HG03460 (cell line): ENCODE results near the gene ANKS3.

ENCODE experiments used
- ATAC-seq: cut with Tn5 transposase; IDR thresholded peaks from one replicate; pipeline ENCODE4 v1.9.1; 2021; ENCODE audit not compliant: unreplicated experiment

The ANKS3 gene

DNA sequence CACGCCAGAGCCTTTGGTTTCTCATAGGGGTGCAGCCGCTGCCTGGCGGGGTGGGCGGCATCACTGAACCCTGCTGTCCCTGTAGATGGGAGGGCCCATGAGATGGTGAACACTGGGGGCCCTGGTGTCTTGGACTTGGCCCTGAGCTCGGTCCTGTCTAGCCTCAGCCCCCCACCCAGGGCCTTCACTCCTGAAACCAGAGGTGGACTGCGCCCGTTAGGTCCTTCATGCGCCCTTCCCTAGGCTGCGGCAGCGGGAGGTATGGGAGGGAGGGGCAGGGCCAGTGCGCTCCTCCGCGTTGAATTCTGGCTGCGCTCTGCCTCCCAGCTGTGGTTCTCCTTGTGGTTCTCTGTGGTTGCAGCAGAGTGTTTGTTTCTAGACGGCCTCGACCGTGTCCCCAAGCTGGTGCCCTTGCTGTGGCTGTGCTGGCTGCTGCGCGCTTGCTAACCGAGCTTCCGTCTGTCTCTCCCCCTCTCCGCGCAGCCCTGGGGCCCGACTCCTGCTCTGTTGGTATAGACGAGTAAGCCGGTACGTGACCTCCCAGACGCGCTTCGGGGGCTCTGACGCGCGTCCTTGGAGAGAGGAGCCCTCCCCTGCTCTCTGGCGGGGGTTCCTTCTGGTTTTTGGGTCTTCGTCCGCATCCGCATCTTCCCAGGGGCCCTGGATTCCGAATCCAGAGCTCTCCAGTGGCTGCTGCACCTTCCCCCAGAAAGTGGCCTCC, 48.1 kb downstream of the ANKS3 start:
- ATAC-seq: no peak

DNA sequence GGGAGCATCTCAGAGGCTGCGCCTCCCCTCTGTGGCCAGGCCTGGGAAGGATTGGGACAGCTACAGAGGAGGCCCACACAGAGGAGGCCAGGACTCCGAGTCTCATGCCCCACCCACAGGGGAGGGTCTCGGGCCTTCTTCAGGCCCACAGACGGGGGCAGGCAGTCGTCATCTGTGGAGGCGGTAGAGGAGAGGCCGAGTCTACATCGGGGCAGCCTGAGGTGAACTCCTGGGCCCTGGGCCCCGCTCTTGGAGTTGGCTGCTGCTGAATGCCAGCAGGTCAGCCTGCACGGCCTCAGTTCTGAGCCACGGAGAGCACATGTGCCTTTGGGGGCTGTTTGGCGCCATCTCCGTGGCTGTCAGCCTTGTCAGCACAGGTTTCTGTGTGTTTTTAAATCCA, 48.8 kb downstream of the ANKS3 start:
- ATAC-seq: no peak

- no peak for ATAC-seq
These were observed 49.3 kb downstream of the ANKS3 start for GRCh38 chr16:4684763-4685162.

GRCh38 chr16:4684058-4684715, 49.9 kb downstream of the ANKS3 start:
- no peak for ATAC-seq

DNA sequence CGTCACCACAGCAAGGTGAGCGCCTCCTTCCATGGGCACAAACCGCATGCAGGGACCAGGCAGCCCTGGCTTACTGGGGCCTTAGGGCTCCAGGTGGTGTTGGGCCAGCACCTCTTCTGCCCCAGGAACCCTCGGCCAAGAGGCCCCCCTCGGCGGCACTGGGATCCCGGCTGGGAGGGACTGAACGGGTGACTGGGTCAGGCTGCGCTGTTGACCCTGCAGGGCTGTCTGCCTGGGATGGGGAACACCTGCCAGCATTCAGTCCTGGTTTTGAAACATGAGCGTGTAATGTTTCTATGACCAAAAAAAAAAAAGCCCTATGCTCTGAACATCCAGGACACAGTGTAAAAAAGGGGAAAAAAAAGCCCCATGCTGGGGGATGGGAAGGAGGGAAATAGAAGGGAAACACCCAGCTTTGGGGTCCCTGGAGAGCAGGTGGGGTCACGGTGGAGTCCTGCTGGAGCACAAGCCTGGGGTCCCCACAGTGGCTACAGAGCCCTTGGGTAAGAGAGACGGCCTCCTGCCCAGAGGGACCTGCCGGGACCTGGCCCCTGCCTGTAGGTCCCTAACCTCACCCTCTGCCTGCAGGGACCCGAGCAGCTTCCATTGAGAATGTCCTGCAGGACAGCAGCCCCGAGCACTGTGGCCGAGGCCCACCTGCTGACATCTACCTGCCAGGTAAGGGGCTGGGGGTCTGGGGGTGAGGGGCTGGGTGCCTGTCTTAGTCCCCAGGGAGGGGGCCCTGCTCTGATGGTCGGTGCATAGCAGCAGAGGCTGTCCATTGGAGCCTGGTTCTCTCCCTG, 50.6 kb downstream of the ANKS3 start:
- ATAC-seq: no peak

DNA sequence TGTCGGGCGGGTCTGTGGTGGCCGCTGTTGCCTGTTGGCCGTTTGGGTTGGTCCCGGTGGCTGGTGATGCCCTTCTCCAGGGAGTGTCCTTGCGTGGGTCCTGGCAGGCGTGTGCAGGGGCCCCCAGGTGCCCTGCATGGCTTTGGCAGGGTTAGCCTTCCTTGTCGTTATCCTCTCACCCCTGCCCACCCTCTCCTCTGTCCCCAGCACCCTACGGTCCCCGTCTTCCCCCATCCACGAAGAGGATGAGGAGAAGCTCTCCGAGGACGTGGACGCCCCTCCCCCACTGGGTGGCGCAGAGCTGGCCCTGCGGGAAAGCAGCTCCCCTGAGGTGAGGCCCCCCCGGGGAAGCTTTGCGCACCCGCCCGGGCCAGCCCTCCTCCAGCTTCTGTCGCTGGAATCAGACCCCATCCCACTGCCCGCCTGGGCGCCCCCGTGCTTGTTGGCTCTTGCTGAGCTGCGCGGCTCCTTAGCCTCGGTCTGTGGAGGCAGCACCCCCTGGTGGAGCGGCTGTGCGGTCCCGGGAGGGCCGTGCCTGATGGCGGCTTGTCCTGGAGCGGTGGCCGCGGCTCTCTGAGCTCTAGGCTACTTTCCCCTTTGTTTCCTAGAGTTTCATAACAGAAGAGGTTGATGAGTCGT, 51.3 kb downstream of the ANKS3 start:
- no peak for ATAC-seq

GRCh38 chr16:4682084-4682591, 51.9 kb downstream of the ANKS3 start:
- no peak for ATAC-seq

GRCh38 chr16:4681471-4682083, 52.5 kb downstream of the ANKS3 start:
- no peak for ATAC-seq

DNA sequence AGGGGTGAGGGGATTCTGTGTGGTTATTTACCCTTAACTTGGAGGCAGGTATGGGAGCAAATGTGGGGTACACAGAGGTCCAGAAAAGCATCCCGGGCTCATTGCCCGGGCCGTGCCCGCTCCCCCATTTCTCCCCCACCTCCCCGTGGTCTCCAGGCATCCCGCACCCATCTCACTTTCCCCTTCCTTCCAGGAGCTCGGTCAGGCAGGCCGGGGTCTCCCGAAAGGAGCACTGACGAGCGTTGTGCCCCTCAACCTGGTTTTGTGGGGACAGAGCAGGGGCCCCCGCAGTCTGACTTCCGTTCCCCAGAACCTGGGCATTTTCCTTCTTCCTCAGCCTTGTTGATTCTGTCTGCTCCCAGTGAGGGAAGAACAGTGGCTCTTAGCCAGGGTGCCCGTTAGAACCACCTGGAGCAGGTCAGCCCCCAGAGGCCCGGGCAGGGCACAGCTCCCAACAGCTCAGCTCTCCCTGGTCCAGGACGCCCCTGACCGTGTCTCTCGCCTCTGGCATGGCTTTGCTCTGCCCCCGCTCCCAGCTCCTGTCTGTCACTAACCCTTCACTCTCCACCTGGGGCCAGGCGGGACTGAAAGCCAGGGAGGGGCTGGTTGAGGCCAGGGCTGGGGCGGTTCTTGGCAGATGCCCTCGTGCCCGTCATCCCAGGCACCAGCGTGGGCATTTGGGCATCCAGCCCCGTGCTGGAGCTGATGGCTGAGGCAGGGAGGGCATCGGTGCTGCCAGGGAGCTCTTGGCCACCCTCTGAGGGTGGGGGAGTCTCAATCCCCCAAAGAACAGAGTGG, 53.2 kb downstream of the ANKS3 start:
- ATAC-seq: no peak

DNA sequence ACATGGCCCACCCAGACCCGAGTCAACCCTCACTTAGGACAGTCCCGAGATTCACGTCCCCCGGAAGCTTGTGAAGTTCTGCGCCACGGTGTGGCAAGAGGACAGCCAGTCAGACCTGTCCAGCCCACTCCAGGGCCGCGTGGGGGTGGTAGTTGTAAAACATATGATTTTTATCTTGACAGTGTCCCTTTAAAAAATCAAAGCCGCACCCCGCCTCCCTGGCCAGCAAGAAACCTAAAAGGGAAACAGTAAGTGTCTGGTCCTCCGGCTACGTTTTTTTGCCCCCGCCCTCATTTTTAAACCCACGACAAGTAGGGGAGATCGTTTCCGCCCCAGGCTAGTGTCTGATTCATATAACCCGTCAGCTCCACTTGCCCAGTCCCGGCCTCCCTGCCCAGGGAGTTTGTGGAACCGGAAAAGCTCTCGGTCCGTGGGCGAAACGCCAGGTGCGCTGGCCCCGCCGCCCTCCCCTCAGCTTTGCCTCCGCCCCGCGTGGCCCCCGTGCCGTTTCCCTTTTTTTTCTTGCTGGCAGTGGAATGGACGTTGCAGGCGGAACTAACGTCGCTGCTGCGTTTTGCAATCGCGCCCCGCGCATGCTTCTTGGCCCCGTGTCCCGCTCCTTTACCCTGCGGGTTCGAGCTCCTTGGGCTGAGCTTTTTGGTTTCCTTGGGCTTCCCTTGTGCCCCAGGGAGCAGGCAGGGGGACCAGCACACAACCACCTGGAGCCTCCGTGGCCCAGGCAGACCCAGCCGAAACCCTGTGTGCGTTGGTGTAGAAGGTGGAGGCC, 54.0 kb downstream of the ANKS3 start:
- ATAC-seq: no peak

DNA sequence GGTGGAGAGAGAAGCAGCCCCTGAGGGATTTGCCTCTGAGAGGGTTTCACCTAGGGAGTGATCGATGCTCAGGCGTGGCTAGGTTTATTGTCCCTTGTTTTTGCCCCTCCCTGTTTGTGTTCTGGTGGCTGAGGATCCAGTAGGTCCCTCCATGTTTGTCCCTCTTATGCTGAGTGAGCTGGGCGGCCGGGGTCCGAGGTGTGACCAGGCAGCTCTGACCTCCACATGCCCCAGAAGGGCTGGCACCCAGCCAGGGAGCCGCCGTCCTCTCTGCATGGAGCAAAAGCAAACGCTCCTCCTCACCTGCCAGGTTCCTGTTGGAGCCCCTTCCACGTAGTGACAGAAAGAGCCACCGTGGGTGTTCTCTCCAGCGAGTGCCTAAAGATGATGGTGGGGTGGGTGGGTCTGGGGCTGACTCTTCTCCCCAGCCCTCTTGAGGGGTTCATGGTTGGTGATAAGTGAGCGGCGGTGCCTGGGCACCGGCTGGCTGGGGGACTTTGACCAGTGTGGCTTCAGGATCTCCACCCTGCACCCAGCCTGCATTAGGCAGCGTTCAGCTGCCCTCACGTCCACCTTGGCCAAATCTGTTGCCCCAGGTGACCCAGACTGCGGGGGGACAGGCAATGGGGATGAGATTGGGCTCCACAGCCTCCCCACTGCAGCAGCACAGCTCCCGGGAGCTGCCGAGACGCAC, 54.8 kb downstream of the ANKS3 start:
- no peak for ATAC-seq

DNA sequence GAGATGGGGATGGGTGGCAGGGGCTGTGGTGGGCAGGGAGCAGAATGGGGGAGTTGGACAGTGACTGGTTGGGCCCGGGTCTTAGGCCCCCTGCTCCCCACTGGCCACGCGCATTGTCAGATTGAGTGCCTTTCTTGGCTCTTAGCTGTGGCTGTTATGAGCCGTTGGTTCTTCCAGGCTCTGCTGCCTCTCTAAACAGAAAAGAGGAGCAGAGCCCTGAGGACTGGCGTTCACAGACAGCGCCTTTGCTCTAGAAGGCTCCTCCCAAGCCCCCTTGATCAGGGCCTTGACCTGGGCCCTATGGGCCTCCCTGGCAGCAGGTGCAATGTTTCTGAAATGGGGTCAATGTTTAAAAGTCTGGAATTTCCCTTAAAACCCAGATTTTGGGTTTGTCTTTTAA, 55.5 kb downstream of the ANKS3 start:
- no peak for ATAC-seq

GRCh38 chr16:4677994-4678393, 56.1 kb downstream of the ANKS3 start:
- no peak for ATAC-seq

- no peak for ATAC-seq
These were observed 56.7 kb downstream of the ANKS3 start for GRCh38 chr16:4677390-4677789.

GRCh38 chr16:4676831-4677230, 57.2 kb downstream of the ANKS3 start:
- no peak for ATAC-seq

DNA sequence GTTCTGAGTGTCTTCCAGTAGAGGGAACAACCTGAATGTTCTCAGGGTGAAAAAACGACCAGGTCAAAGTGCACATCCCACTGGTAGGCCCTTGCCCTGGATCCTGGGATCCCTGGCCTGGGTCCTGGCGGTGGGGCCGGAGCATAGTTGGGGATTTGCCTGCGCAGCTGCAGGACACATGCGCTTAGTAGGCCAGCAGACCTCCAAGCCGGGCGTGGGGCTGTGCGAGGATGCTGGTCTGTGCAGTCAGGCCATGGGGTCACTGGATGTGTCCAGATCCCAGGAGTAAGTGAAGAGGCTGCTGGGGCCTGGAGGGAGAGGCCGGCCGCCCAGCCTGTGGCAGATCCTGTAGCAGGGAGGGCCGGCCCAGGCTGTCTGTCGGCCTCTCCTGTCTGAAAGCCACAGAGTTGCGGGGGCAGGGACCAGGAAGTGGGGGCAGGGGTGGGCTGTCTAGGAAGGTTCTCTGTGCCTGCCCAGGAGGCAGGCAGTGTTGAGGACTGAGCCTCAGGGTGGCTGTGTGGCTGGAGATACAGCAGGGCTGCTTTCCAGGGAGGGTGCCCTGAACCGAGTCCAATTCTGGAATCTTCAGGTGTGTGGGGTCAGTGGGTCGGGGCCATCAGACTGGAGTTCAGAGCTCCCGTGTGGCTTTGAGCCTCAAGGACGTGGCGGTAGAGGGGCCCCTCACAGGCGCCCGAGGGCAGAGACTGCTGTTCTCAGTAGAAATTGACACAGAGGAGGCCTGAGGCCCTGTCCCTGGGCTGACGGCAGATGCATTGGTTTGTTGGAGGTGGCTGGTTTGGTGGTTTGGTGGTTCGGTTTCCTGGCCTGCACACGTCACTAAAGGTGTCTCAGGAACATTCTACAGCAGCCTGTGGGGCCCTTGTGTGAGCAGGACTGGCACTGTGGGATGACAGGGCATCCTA, 57.9 kb downstream of the ANKS3 start:
- ATAC-seq: no peak

- ATAC-seq: no peak
These were observed 59.0 kb downstream of the ANKS3 start for GRCh38 chr16:4674926-4675530.
